ENCODE data around the gene KLHL26.

- no peak for TF ChIP-seq POLR2A (IDR thresholded peaks at IDR 0.05; ENCODE audit: low read length)
- TF ChIP-seq GATA1 (IDR thresholded peaks at IDR 0.05; ENCODE audit: low read depth, low read length): no peak
Observed at GRCh38 chr19:18672606-18673337, 35.9 kb downstream of the KLHL26 start.

All from erythroblast (primary cell).